ENCODE data around the gene SRC.

The SRC gene

GRCh38 chr20:37390503-37390890, 44.6 kb downstream of the SRC start:
- H3K9me3 ChIP-seq (ENCODE audit: control insufficient read depth, low read length) = no peaks in the 10 kb centered on the region
- H3K27me3 ChIP-seq (ENCODE audit: control insufficient read depth, insufficient read depth, low read length, poor library complexity, severe bottlenecking) = no peaks in the 10 kb centered on the region
- H3K4me1 ChIP-seq (ENCODE audit: control insufficient read depth, insufficient read depth, low read length) = peaks cover 21% of the 10 kb centered on the region
- H3K4me3 ChIP-seq (ENCODE audit: insufficient read depth, low read depth, low read length) = no peak overlapping the region
- H3K36me3 ChIP-seq (ENCODE audit: control insufficient read depth, insufficient read depth, low read length) = peaks cover 12% of the 10 kb centered on the region
- no peak overlapping the region for H3K27ac ChIP-seq (ENCODE audit: insufficient read depth, low read depth, low read length, poor library complexity, severe bottlenecking)
- 93 to 95% methylated on average over 9 of the region's 9 CpGs for WGBS, 2 experiments

GRCh38 chr20:37390891-37391525, 45.1 kb downstream of the SRC start:
- no peak overlapping the region for H3K27ac ChIP-seq (ENCODE audit: insufficient read depth, low read depth, low read length, poor library complexity, severe bottlenecking)
- no peaks in the 10 kb centered on the region for H3K9me3 ChIP-seq (ENCODE audit: control insufficient read depth, low read length)
- 91 to 94% methylated on average over 12 of the region's 12 CpGs for WGBS, 2 experiments

GRCh38 chr20:37392441-37393195, 46.7 kb downstream of the SRC start:
- Histone ChIP-seq H3K9me3 (ENCODE audit: control insufficient read depth, low read length) (no peaks in the 10 kb centered on the region), H3K4me3 (ENCODE audit: insufficient read depth, low read depth, low read length) (no peak overlapping the region), H3K27me3 (ENCODE audit: control insufficient read depth, insufficient read depth, low read length, poor library complexity, severe bottlenecking) (no peaks in the 10 kb centered on the region), H3K4me1 (ENCODE audit: control insufficient read depth, insufficient read depth, low read length) (peaks cover 36% of the 10 kb centered on the region), H3K27ac (ENCODE audit: insufficient read depth, low read depth, low read length, poor library complexity, severe bottlenecking) (no peak overlapping the region), H3K36me3 (ENCODE audit: control insufficient read depth, insufficient read depth, low read length) (peaks cover 7% of the 10 kb centered on the region)
- 92 to 93% methylated on average over 16 of the region's 16 CpGs for WGBS, 2 experiments

More at GRCh38 chr20:37390891-37391525, 45.1 kb downstream of the SRC start:
- Histone ChIP-seq H3K4me1 (ENCODE audit: control insufficient read depth, insufficient read depth, low read length) (peaks cover 26% of the 10 kb centered on the region), H3K4me3 (ENCODE audit: insufficient read depth, low read depth, low read length) (no peak overlapping the region), H3K27me3 (ENCODE audit: control insufficient read depth, insufficient read depth, low read length, poor library complexity, severe bottlenecking) (no peaks in the 10 kb centered on the region), H3K36me3 (ENCODE audit: control insufficient read depth, insufficient read depth, low read length) (peaks cover 12% of the 10 kb centered on the region)

- H3K9me3 ChIP-seq (ENCODE audit: control insufficient read depth, low read length) = no peaks in the 10 kb centered on the region
- H3K36me3 ChIP-seq (ENCODE audit: control insufficient read depth, insufficient read depth, low read length) = peaks cover 7% of the 10 kb centered on the region
- no peaks in the 10 kb centered on the region for H3K27me3 ChIP-seq (ENCODE audit: control insufficient read depth, insufficient read depth, low read length, poor library complexity, severe bottlenecking)
- no peak overlapping the region for H3K27ac ChIP-seq (ENCODE audit: insufficient read depth, low read depth, low read length, poor library complexity, severe bottlenecking)
- 91 to 92% methylated on average over 11 of the region's 11 CpGs for WGBS, 2 experiments
- no peak overlapping the region for H3K4me3 ChIP-seq (ENCODE audit: insufficient read depth, low read depth, low read length)
- H3K4me1 ChIP-seq (ENCODE audit: control insufficient read depth, insufficient read depth, low read length) = peaks cover 38% of the 10 kb centered on the region
Measured at GRCh38 chr20:37393196-37393862, 47.4 kb downstream of the SRC start.

GRCh38 chr20:37393863-37394542, 48.1 kb downstream of the SRC start:
- Histone ChIP-seq H3K27ac (ENCODE audit: insufficient read depth, low read depth, low read length, poor library complexity, severe bottlenecking) (peak overlapping the region; percentile 59), H3K36me3 (ENCODE audit: control insufficient read depth, insufficient read depth, low read length) (peaks cover 14% of the 10 kb centered on the region), H3K9me3 (ENCODE audit: control insufficient read depth, low read length) (no peaks in the 10 kb centered on the region), H3K4me1 (ENCODE audit: control insufficient read depth, insufficient read depth, low read length) (peaks cover 38% of the 10 kb centered on the region), H3K27me3 (ENCODE audit: control insufficient read depth, insufficient read depth, low read length, poor library complexity, severe bottlenecking) (no peaks in the 10 kb centered on the region), H3K4me3 (ENCODE audit: insufficient read depth, low read depth, low read length) (no peak overlapping the region)
- 89 to 90% methylated on average over 22 of the region's 22 CpGs for WGBS, 2 experiments

GRCh38 chr20:37394543-37395409, 48.8 kb downstream of the SRC start:
- Histone ChIP-seq H3K9me3 (ENCODE audit: control insufficient read depth, low read length) (no peaks in the 10 kb centered on the region), H3K27me3 (ENCODE audit: control insufficient read depth, insufficient read depth, low read length, poor library complexity, severe bottlenecking) (no peaks in the 10 kb centered on the region), H3K4me1 (ENCODE audit: control insufficient read depth, insufficient read depth, low read length) (peaks cover 38% of the 10 kb centered on the region), H3K36me3 (ENCODE audit: control insufficient read depth, insufficient read depth, low read length) (peaks cover 14% of the 10 kb centered on the region), H3K4me3 (ENCODE audit: insufficient read depth, low read depth, low read length) (no peak overlapping the region), H3K27ac (ENCODE audit: insufficient read depth, low read depth, low read length, poor library complexity, severe bottlenecking) (peak overlapping the region; percentile 59)
- 82% methylated on average over 19 of the region's 19 CpGs for WGBS, 2 experiments

GRCh38 chr20:37395410-37395797, 49.5 kb downstream of the SRC start:
- peak overlapping the region; percentile 92 for H3K27ac ChIP-seq (ENCODE audit: insufficient read depth, low read depth, low read length, poor library complexity, severe bottlenecking)
- 76 to 80% methylated on average over 9 of the region's 9 CpGs for WGBS, 2 experiments
- peaks cover 38% of the 10 kb centered on the region for H3K4me1 ChIP-seq (ENCODE audit: control insufficient read depth, insufficient read depth, low read length)
- no peak overlapping the region for H3K4me3 ChIP-seq (ENCODE audit: insufficient read depth, low read depth, low read length)
- H3K27me3 ChIP-seq (ENCODE audit: control insufficient read depth, insufficient read depth, low read length, poor library complexity, severe bottlenecking) = no peaks in the 10 kb centered on the region
- H3K36me3 ChIP-seq (ENCODE audit: control insufficient read depth, insufficient read depth, low read length) = peaks cover 16% of the 10 kb centered on the region
- no peaks in the 10 kb centered on the region for H3K9me3 ChIP-seq (ENCODE audit: control insufficient read depth, low read length)

- Histone ChIP-seq H3K36me3 (ENCODE audit: control insufficient read depth, insufficient read depth, low read length) (peaks cover 16% of the 10 kb centered on the region), H3K4me3 (ENCODE audit: insufficient read depth, low read depth, low read length) (no peak overlapping the region), H3K27ac (ENCODE audit: insufficient read depth, low read depth, low read length, poor library complexity, severe bottlenecking) (peak overlapping the region; percentile 92), H3K27me3 (ENCODE audit: control insufficient read depth, insufficient read depth, low read length, poor library complexity, severe bottlenecking) (no peaks in the 10 kb centered on the region), H3K9me3 (ENCODE audit: control insufficient read depth, low read length) (no peaks in the 10 kb centered on the region), H3K4me1 (ENCODE audit: control insufficient read depth, insufficient read depth, low read length) (peaks cover 38% of the 10 kb centered on the region)
- 34 to 36% methylated on average over 22 of the region's 22 CpGs for WGBS, 2 experiments
Measured at GRCh38 chr20:37395921-37396415, 50.0 kb downstream of the SRC start.

- H3K9me3 ChIP-seq (ENCODE audit: control insufficient read depth, low read length) = no peaks in the 10 kb centered on the region
- no peaks in the 10 kb centered on the region for H3K27me3 ChIP-seq (ENCODE audit: control insufficient read depth, insufficient read depth, low read length, poor library complexity, severe bottlenecking)
- no peak overlapping the region for H3K4me3 ChIP-seq (ENCODE audit: insufficient read depth, low read depth, low read length)
- WGBS, 2 experiments = 7 to 8% methylated on average over 20 of the region's 20 CpGs
- H3K4me1 ChIP-seq (ENCODE audit: control insufficient read depth, insufficient read depth, low read length) = peaks cover 38% of the 10 kb centered on the region
- peak overlapping the region; percentile 92 for H3K27ac ChIP-seq (ENCODE audit: insufficient read depth, low read depth, low read length, poor library complexity, severe bottlenecking)
- H3K36me3 ChIP-seq (ENCODE audit: control insufficient read depth, insufficient read depth, low read length) = peaks cover 22% of the 10 kb centered on the region
Measured at GRCh38 chr20:37396416-37397075, 50.6 kb downstream of the SRC start.
